HG03108 (cell line): ENCODE data around the gene TTC21A.
"Not testable (repeated sequence)": the region's sequence is repeated elsewhere in the genome, so short reads cannot be mapped to it uniquely, and the experiment has no call there.

Experiments used
- ATAC-seq: cut with Tn5 transposase; IDR thresholded peaks from one replicate; pipeline ENCODE4 v1.9.1; 2021; ENCODE audit warnings: moderate library complexity; ENCODE audit not compliant: unreplicated experiment

Gene TTC21A, protein sequence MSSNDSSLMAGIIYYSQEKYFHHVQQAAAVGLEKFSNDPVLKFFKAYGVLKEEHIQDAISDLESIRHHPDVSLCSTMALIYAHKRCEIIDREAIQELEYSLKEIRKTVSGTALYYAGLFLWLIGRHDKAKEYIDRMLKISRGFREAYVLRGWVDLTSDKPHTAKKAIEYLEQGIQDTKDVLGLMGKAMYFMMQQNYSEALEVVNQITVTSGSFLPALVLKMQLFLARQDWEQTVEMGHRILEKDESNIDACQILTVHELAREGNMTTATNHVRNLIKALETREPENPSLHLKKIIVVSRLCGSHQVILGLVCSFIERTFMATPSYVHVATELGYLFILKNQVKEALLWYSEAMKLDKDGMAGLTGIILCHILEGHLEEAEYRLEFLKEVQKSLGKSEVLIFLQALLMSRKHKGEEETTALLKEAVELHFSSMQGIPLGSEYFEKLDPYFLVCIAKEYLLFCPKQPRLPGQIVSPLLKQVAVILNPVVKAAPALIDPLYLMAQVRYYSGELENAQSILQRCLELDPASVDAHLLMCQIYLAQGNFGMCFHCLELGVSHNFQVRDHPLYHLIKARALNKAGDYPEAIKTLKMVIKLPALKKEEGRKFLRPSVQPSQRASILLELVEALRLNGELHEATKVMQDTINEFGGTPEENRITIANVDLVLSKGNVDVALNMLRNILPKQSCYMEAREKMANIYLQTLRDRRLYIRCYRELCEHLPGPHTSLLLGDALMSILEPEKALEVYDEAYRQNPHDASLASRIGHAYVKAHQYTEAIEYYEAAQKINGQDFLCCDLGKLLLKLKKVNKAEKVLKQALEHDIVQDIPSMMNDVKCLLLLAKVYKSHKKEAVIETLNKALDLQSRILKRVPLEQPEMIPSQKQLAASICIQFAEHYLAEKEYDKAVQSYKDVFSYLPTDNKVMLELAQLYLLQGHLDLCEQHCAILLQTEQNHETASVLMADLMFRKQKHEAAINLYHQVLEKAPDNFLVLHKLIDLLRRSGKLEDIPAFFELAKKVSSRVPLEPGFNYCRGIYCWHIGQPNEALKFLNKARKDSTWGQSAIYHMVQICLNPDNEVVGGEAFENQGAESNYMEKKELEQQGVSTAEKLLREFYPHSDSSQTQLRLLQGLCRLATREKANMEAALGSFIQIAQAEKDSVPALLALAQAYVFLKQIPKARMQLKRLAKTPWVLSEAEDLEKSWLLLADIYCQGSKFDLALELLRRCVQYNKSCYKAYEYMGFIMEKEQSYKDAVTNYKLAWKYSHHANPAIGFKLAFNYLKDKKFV (N-terminal part only)

GRCh38 chr3:39107388-39108199, at the start of gene TTC21A, which contains the start of gene GORASP1:
Gene TTC21A, plus strand, starts transcription at chr3:39107680. Its CDS starts 158 bp downstream, at chr3:39107838.
Gene GORASP1, minus strand, starts transcription at chr3:39107627. Its CDS starts 86 bp downstream, at chr3:39107541.
- peak; percentile 53 for ATAC-seq

DNA sequence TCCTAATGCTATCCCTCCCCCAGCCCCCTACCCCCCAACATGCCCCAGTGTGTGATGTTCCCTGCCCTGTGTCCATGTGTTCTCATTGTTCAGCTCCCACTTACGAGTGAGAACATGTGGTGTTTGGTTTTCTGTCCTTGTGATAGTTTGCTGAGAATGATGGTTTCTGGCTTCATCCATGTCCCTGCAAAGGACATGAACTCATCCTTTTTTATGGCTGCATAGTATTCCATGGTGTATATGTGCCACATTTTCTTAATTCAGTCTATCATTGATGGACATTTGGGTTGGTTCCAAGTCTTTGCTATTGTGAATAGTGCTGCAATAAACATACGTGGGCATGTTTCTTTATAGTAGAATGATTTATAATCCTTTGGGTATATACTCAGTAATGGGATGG, 46.3 kb upstream of the TTC21A start:
- ATAC-seq = not testable (repeated sequence)

- no peak for ATAC-seq
These were observed 45.3 kb upstream of the TTC21A start for GRCh38 chr3:39062180-39062579.

- ATAC-seq = no peak
These were observed 44.3 kb upstream of the TTC21A start for GRCh38 chr3:39063143-39063542.

GRCh38 chr3:39064646-39065045, 42.8 kb upstream of the TTC21A start:
- no peak for ATAC-seq

GRCh38 chr3:39065197-39065596, 42.3 kb upstream of the TTC21A start:
- peak; percentile 88 for ATAC-seq

GRCh38 chr3:39067286-39067685, 40.2 kb upstream of the TTC21A start:
- no peak for ATAC-seq

- no peak for ATAC-seq
These were observed 38.9 kb upstream of the TTC21A start for GRCh38 chr3:39068556-39068955.

- ATAC-seq = no peak
These were observed 31.6 kb upstream of the TTC21A start for GRCh38 chr3:39075910-39076309.

DNA sequence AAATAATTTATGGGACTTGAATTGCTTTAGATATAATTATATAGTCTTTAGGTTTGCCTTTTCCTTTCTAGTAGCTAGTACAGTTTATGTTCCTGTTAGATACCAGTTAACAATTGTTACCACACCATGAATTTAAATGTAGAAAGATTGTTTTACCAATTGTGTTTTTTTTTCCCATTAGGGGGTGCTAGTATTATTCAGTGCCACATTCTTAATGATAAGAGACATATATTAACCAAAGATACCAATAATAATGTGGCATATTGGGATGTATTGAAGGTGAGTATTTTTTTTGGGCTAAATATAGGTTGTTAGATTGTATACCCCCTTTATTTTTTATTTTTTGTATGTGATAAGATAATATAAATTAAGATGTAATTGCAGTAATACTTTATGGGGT, 27.9 kb upstream of the TTC21A start:
- no peak for ATAC-seq

GRCh38 chr3:39080026-39080425, 27.5 kb upstream of the TTC21A start:
- ATAC-seq = no peak

GRCh38 chr3:39082666-39083313, 24.7 kb upstream of the TTC21A start:
- ATAC-seq = no peak

GRCh38 chr3:39086144-39086543, 21.3 kb upstream of the TTC21A start:
- ATAC-seq = peak; percentile 46

DNA sequence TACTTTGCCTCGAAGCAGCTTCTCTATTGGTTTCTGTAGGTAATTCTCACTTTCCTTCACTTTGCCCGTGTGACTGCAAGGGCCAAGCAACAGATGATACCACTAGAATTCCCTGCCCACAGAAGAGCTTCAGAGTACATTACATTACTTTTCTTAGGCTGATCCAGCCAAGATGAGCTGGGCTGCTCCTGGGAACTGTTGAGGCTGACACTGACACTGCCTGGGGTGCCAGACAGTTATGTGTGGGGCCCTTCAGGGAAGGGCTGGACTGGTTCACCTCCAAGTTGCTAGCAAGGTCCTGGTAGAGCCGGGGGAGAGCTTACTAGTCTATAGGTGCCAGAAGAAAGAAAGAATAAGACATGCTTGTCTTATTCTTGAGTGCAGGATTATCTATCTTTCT, 19.0 kb upstream of the TTC21A start:
- ATAC-seq = no peak

- ATAC-seq = no peak
These were observed 18.6 kb upstream of the TTC21A start for GRCh38 chr3:39088889-39089288.

DNA sequence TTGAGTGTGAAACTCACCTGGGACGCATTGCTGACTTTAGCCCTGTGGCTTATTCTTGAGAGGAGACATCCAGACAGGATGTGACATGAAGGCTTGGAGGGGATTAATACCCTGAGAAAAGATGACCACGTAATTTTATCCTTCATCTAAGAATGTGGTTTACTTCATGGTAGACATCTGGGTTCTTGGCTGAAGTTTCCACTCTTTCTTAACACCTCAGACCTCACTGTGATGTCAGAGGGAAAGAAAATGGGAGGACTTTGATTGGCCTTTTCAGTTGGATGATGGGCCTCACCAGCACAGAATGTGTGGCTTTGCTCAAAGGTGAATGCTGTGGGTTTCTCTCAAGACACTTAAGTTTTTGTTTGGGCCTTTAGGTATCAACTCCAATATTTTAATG, 16.6 kb upstream of the TTC21A start:
- ATAC-seq = no peak

- ATAC-seq = no peak
These were observed 12.4 kb upstream of the TTC21A start for GRCh38 chr3:39094851-39095677.

DNA sequence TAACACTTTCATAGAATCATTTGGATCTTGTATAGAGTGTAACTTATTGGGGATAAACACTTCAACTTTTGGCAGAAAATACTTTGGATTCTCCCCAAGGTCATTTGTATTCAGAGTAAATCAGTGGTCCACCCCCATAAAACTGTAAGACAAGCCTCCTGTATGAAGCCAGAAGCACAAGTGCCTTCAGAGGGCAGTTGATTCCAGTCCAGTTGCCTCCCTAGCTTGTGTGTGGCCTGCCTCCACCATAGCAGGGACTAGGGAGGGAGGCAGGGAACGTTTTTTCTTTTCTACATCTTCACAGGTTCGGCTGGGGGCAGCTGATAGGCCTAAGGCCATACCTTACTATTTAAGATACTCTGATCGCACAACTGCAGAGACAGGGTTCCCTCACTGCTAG, 11.7 kb upstream of the TTC21A start:
- no peak for ATAC-seq

GRCh38 chr3:39096775-39097174, 10.7 kb upstream of the TTC21A start:
- ATAC-seq = no peak
